OCI-LY1 (cell line): ENCODE results near the gene UPK3B.

Source experiments
- H2AFZ ChIP-seq: fragments of 200-600 bp; sonication (generic), shearing (Covaris generic); 2 replicates; pipeline ENCODE4 v1.6.0; 2014; ENCODE audit warnings: antibody characterized with exemption, mild to moderate bottlenecking, low read length
- H3F3A ChIP-seq: fragments of 200-600 bp; sonication (generic), shearing (Covaris generic); 2 replicates; pipeline ENCODE4 v1.6.0; 2014; ENCODE audit warnings: mild to moderate bottlenecking, antibody characterized with exemption, low read length, moderate library complexity; ENCODE audit not compliant: insufficient read depth
- H3K27ac ChIP-seq: fragments of 200-600 bp; sonication (generic); 2 replicates; pipeline ENCODE4 v1.5.1; 2014; ENCODE audit warnings: low read length, mixed run types, mild to moderate bottlenecking, low read depth; ENCODE audit not compliant: poor library complexity, severe bottlenecking
- H3K27me3 ChIP-seq: fragments of 200-600 bp; sonication (generic); 2 replicates; pipeline ENCODE4 v1.6.0; 2014; ENCODE audit warnings: antibody characterized with exemption, mild to moderate bottlenecking, low read length, moderate library complexity; ENCODE audit not compliant: insufficient read depth
- H3K36me3 ChIP-seq: fragments of 200-600 bp; sonication (generic); 2 replicates; pipeline ENCODE4 v1.6.1; 2014; ENCODE audit warnings: mild to moderate bottlenecking, antibody characterized with exemption, low read length, moderate library complexity, mixed read lengths; ENCODE audit not compliant: insufficient read depth
- H3K4me1 ChIP-seq: fragments of 200-600 bp; sonication (generic); 2 replicates; pipeline ENCODE4 v1.5.1; 2014; ENCODE audit warnings: mild to moderate bottlenecking, low read length, moderate library complexity; ENCODE audit not compliant: insufficient read depth, severe bottlenecking
- H3K4me2 ChIP-seq: fragments of 200-600 bp; sonication (generic), shearing (Covaris generic); 2 replicates; pipeline ENCODE4 v1.6.1; 2014; ENCODE audit warnings: low read length
- H3K4me3 ChIP-seq: fragments of 200-600 bp; sonication (generic); 2 replicates; pipeline ENCODE4 v1.5.1; 2014; ENCODE audit warnings: low read length, low read depth, mild to moderate bottlenecking, mixed read lengths; ENCODE audit not compliant: poor library complexity, severe bottlenecking
- H3K79me2 ChIP-seq: fragments of 200-600 bp; shearing (Covaris generic); 2 replicates; pipeline ENCODE4 v1.6.1; 2016; ENCODE audit warnings: mixed run types, low read length, mixed read lengths; ENCODE audit not compliant: insufficient read depth
- H3K9ac ChIP-seq: fragments of 200-600 bp; sonication (generic), shearing (Covaris generic); 2 replicates; pipeline ENCODE4 v1.6.1; 2014; ENCODE audit warnings: mild to moderate bottlenecking, low read length, mixed read lengths
- H3K9me2 ChIP-seq: fragments of 200-600 bp; sonication (generic), shearing (Covaris generic); 2 replicates; pipeline ENCODE4 v1.6.1; 2014; ENCODE audit warnings: low read depth, mild to moderate bottlenecking, low read length, mixed read lengths
- H3K9me3 ChIP-seq: fragments of 200-600 bp; shearing (Covaris generic); 2 replicates; pipeline ENCODE4 v1.6.1; 2014; ENCODE audit warnings: low read length, mixed read lengths
- H4K20me1 ChIP-seq: fragments of 200-600 bp; sonication (generic), shearing (Covaris generic); 2 replicates; pipeline ENCODE4 v1.6.0; 2016; ENCODE audit warnings: mild to moderate bottlenecking, low read length; ENCODE audit not compliant: insufficient read depth
- CTCF ChIP-seq: fragments of 200-600 bp; sonication (generic), shearing (Covaris generic); IDR thresholded peaks from 2 replicates; pipeline ENCODE4 v1.5.1; 2017; ENCODE audit warnings: mild to moderate bottlenecking, antibody characterized with exemption, low read length, moderate library complexity, mixed read lengths
- EZH2 ChIP-seq: fragments of 200-600 bp; sonication (generic), shearing (Covaris generic); IDR thresholded peaks from 2 replicates; pipeline ENCODE4 v1.8.0; 2017; ENCODE audit warnings: borderline replicate concordance, mixed run types, mild to moderate bottlenecking, antibody characterized with exemption, low read length, moderate library complexity, mixed read lengths

The UPK3B gene

GRCh38 chr7:76512941-76513816 lies 2.8 kb downstream of the UPK3B start:
- Histone ChIP-seq H3K9me3 (no peaks in the 10 kb centered on the region), H3F3A (no peaks in the 10 kb centered on the region), H2AFZ (no peak overlapping the region), H3K27ac (no peak overlapping the region), H3K9me2 (no peaks in the 10 kb centered on the region), H4K20me1 (no peaks in the 10 kb centered on the region), H3K4me3 (no peak overlapping the region), H3K4me2 (no peak overlapping the region), H3K36me3 (no peaks in the 10 kb centered on the region), H3K79me2 (no peaks in the 10 kb centered on the region), H3K4me1 (no peaks in the 10 kb centered on the region), H3K27me3 (0 out of 2 replicates have a peak, but pooled peaks cover 6% of the 10 kb centered on the region), H3K9ac (no peak overlapping the region)
- no peak for TF ChIP-seq EZH2
- TF ChIP-seq CTCF, result no peak

GRCh38 chr7:76513817-76514799 lies 3.8 kb downstream of the UPK3B start:
- H3K9ac ChIP-seq, result no peak overlapping the region

More at GRCh38 chr7:76513817-76514799, 3.8 kb downstream of the UPK3B start:
- no peaks in the 10 kb centered on the region for H3K36me3 ChIP-seq
- H3F3A ChIP-seq, result no peaks in the 10 kb centered on the region
- no peaks in the 10 kb centered on the region for H3K9me2 ChIP-seq
- H3K27me3 ChIP-seq, result 0 out of 2 replicates have a peak, but pooled peaks cover 6% of the 10 kb centered on the region
- H2AFZ ChIP-seq, result no peak overlapping the region
- H3K27ac ChIP-seq, result no peak overlapping the region
- no peaks in the 10 kb centered on the region for H3K9me3 ChIP-seq
- TF ChIP-seq EZH2 (no peak), CTCF (no peak)
- H3K79me2 ChIP-seq, result no peaks in the 10 kb centered on the region
- no peaks in the 10 kb centered on the region for H4K20me1 ChIP-seq
- H3K4me1 ChIP-seq, result no peaks in the 10 kb centered on the region
- H3K4me2 ChIP-seq, result no peak overlapping the region
- no peak overlapping the region for H3K4me3 ChIP-seq
